ENCODE results near the gene SLC25A26. TPM values are rescaled to one million over a fixed set of nuclear protein-coding genes. Genes with fewer than 3 reads are reported as not detected.
A peak's percentile ranks its signal among the peaks of the same experiment; 100 is the strongest.

SLC25A26 gene
- total and polyA plus RNA-seq, 2 donors (not counting 1 experiment from before 2014, with no cell fraction given) = 14.2 to 29.0 TPM

DNA sequence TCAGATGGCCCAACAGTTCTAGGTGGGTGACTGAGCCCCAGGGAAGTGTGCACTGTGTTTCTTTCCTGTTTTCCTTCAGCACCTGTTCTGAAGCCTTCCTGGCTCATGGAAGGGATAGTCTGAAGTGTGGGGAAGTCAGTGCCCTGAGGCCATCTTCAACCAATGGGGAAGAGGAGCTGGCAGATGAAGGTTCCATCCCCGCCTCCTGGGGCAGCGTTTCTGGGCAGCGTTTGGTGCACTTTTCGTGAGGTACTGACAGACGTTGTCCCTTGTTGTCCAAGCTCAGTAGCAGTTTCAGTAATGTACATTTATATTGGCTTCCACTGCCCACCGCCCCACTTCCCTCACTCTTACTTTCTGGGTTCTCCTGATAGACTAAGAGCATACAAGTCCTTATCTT is 42.6 kb upstream of the SLC25A26 start:
- Histone ChIP-seq H2AFZ (ENCODE audit: low read length) (no peak overlapping the region), H4K20me1 (ENCODE audit: control insufficient read depth, extremely low read depth, insufficient read depth, low read length) (no peaks in the 10 kb centered on the region), H3K9ac (ENCODE audit: insufficient read depth, low read length) (no peak overlapping the region), H3K9me3 (ENCODE audit: control insufficient read depth, insufficient read depth, low read depth, low read length) (no peaks in the 10 kb centered on the region), H3K27ac (ENCODE audit: insufficient read depth, low read length) (no peak overlapping the region), H3K79me2 (ENCODE audit: control insufficient read depth, insufficient read depth, low read length) (no peaks in the 10 kb centered on the region), H3K36me3 (ENCODE audit: control insufficient read depth, insufficient read depth, low read length) (no peaks in the 10 kb centered on the region), H3K27me3 (ENCODE audit: control insufficient read depth, insufficient read depth, low read length) (peaks cover 6% of the 10 kb centered on the region), H3K4me3 (replicated peaks in 1 of 4; ENCODE audit: control extremely low read depth in 1 of 4, insufficient read depth in 1 of 4, low read depth in 3 of 4, low read length in 4 of 4) (no peak overlapping the region), H3K4me1 (ENCODE audit: control insufficient read depth, extremely low read depth, insufficient read depth, low read length) (no peaks in the 10 kb centered on the region), H3K4me2 (ENCODE audit: extremely low read depth, insufficient read depth, low read length) (no peak overlapping the region)
- DNase-seq (ENCODE audit: low read depth in 2 of 2) = no peak
- TF ChIP-seq, protein P1, sequence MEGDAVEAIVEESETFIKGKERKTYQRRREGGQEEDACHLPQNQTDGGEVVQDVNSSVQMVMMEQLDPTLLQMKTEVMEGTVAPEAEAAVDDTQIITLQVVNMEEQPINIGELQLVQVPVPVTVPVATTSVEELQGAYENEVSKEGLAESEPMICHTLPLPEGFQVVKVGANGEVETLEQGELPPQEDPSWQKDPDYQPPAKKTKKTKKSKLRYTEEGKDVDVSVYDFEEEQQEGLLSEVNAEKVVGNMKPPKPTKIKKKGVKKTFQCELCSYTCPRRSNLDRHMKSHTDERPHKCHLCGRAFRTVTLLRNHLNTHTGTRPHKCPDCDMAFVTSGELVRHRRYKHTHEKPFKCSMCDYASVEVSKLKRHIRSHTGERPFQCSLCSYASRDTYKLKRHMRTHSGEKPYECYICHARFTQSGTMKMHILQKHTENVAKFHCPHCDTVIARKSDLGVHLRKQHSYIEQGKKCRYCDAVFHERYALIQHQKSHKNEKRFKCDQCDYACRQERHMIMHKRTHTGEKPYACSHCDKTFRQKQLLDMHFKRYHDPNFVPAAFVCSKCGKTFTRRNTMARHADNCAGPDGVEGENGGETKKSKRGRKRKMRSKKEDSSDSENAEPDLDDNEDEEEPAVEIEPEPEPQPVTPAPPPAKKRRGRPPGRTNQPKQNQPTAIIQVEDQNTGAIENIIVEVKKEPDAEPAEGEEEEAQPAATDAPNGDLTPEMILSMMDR (conservative IDR thresholded peaks at IDR 0.05 in 1 of 2, IDR thresholded peaks at IDR 0.05 in 1 of 2; ENCODE audit: low read depth in 1 of 2, low read length in 2 of 2) = no peak
- no peak for TF ChIP-seq EZH2 (IDR thresholded peaks at IDR 0.05; ENCODE audit: low read length, missing control alignments)

GRCh38 chr3:66179793-66180192 is 41.0 kb upstream of the SLC25A26 start:
- Histone ChIP-seq H3K4me1 (ENCODE audit: control insufficient read depth, extremely low read depth, insufficient read depth, low read length) (no peaks in the 10 kb centered on the region), H3K79me2 (ENCODE audit: control insufficient read depth, insufficient read depth, low read length) (no peaks in the 10 kb centered on the region), H3K27ac (ENCODE audit: insufficient read depth, low read length) (no peak overlapping the region), H3K36me3 (ENCODE audit: control insufficient read depth, insufficient read depth, low read length) (no peaks in the 10 kb centered on the region), H3K27me3 (ENCODE audit: control insufficient read depth, insufficient read depth, low read length) (peaks cover 6% of the 10 kb centered on the region), H3K4me2 (ENCODE audit: extremely low read depth, insufficient read depth, low read length) (no peak overlapping the region), H3K9ac (ENCODE audit: insufficient read depth, low read length) (no peak overlapping the region), H4K20me1 (ENCODE audit: control insufficient read depth, extremely low read depth, insufficient read depth, low read length) (no peaks in the 10 kb centered on the region), H3K9me3 (ENCODE audit: control insufficient read depth, insufficient read depth, low read depth, low read length) (no peaks in the 10 kb centered on the region), H2AFZ (ENCODE audit: low read length) (no peak overlapping the region), H3K4me3 (replicated peaks in 1 of 4; ENCODE audit: control extremely low read depth in 1 of 4, insufficient read depth in 1 of 4, low read depth in 3 of 4, low read length in 4 of 4) (no peak overlapping the region)
- no peak for TF ChIP-seq EZH2 (IDR thresholded peaks at IDR 0.05; ENCODE audit: low read length, missing control alignments)
- TF ChIP-seq, protein P1 (conservative IDR thresholded peaks at IDR 0.05 in 1 of 2, IDR thresholded peaks at IDR 0.05 in 1 of 2; ENCODE audit: low read depth in 1 of 2, low read length in 2 of 2) = no peak
- peak in 1 of 2 donors; percentile 60 for DNase-seq (ENCODE audit: low read depth in 2 of 2)

- Histone ChIP-seq H4K20me1 (ENCODE audit: control insufficient read depth, extremely low read depth, insufficient read depth, low read length) (no peaks in the 10 kb centered on the region), H3K9ac (ENCODE audit: insufficient read depth, low read length) (no peak overlapping the region), H3K79me2 (ENCODE audit: control insufficient read depth, insufficient read depth, low read length) (no peaks in the 10 kb centered on the region), H3K4me1 (ENCODE audit: control insufficient read depth, extremely low read depth, insufficient read depth, low read length) (no peaks in the 10 kb centered on the region), H3K36me3 (ENCODE audit: control insufficient read depth, insufficient read depth, low read length) (no peaks in the 10 kb centered on the region), H3K27me3 (ENCODE audit: control insufficient read depth, insufficient read depth, low read length) (peaks cover 6% of the 10 kb centered on the region), H3K9me3 (ENCODE audit: control insufficient read depth, insufficient read depth, low read depth, low read length) (no peaks in the 10 kb centered on the region), H3K27ac (ENCODE audit: insufficient read depth, low read length) (no peak overlapping the region), H3K4me2 (ENCODE audit: extremely low read depth, insufficient read depth, low read length) (no peak overlapping the region), H3K4me3 (replicated peaks in 1 of 4; ENCODE audit: control extremely low read depth in 1 of 4, insufficient read depth in 1 of 4, low read depth in 3 of 4, low read length in 4 of 4) (no peak overlapping the region), H2AFZ (ENCODE audit: low read length) (no peak overlapping the region)
- DNase-seq (ENCODE audit: low read depth in 2 of 2) = no peak
- no peak for TF ChIP-seq EZH2 (IDR thresholded peaks at IDR 0.05; ENCODE audit: low read length, missing control alignments)
- TF ChIP-seq, protein P1 (conservative IDR thresholded peaks at IDR 0.05 in 1 of 2, IDR thresholded peaks at IDR 0.05 in 1 of 2; ENCODE audit: low read depth in 1 of 2, low read length in 2 of 2) = no peak
Measured at GRCh38 chr3:66181764-66182163, 39.0 kb upstream of the SLC25A26 start.
